SHP77 treated with DMSO at 0.1 percent for 48 hours (cell line): Measurements from ENCODE around the gene HIRIP3.
"Not testable (repeated sequence)": the region's sequence is repeated elsewhere in the genome, so short reads cannot be mapped to it uniquely, and the experiment has no call there.

Experiments
- DNase-seq: peaks from one replicate; lab custom pipeline; 2025; lab: John Stamatoyannopoulos, UW

HIRIP3 gene, protein sequence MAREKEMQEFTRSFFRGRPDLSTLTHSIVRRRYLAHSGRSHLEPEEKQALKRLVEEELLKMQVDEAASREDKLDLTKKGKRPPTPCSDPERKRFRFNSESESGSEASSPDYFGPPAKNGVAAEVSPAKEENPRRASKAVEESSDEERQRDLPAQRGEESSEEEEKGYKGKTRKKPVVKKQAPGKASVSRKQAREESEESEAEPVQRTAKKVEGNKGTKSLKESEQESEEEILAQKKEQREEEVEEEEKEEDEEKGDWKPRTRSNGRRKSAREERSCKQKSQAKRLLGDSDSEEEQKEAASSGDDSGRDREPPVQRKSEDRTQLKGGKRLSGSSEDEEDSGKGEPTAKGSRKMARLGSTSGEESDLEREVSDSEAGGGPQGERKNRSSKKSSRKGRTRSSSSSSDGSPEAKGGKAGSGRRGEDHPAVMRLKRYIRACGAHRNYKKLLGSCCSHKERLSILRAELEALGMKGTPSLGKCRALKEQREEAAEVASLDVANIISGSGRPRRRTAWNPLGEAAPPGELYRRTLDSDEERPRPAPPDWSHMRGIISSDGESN

DNA sequence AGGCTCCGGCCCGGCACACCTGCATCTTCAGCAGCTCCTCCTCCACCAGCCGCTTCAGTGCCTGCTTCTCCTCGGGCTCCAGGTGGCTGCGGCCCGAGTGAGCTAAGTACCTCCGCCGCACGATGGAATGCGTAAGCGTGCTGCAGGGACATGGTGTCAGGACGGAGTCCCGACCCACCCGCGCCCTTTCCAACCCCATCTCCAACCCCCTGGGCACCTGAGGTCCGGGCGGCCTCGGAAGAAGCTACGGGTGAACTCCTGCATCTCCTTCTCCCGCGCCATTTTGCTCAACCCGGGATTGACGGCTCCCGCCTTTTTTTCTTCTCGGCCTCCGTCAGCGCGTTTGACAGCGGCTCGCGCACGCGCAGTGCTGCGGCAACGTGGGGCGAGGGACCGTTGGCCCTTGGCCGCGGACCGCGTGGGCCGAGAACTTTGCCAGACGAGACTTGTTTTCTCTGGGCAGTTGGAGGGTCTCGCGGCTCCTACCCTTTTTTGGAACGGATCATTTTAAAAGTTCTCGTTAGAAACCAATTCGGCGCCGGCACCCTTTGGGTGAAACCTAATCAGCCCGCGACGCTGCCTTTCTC lies at the start of gene HIRIP3:
Gene HIRIP3 (minus strand): TSS at position 294 of the 587 bp plus-strand sequence. CDS start 12 bp downstream, at position 282.
- peak; percentile 88 for DNase-seq

DNA sequence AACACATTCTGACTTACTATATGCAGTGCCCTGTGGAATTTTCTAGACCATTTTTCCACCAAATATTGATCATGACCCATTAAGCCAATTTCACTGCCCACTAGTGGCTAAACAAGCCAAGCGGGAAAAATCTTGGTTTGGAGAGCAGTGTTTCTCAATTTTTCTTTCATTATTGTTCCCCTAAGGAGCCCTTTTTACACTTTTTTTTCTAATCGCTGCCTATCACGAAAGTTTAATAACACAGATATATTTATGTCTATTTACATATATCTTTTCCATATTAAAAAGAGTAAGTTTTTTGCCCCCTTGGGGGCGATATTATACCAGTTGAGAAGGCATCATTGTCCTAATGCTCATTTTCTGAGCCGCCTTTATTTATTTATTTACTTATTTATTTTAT lies 46.4 kb upstream of the HIRIP3 start:
- no peak for DNase-seq

DNA sequence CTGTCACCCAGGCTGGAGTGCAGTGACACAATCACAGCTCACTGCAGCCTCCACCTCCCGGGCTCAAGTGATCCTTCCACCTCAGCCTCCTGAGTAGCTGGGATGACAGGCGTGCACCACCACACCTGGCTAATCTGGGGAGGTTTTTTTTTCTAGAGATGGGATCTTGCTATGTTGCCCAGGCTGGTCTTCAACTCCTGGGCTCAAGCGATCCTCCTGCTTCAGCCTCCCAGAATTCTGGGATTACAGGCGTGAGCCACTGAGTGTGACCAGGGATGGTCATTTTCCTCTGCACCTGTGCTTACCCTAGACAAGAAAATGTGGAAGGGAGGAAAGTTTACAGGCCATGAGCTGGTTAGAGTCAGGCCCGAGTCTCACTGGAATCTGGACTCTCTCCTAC lies 45.3 kb upstream of the HIRIP3 start:
- DNase-seq, result not testable (repeated sequence)

DNA sequence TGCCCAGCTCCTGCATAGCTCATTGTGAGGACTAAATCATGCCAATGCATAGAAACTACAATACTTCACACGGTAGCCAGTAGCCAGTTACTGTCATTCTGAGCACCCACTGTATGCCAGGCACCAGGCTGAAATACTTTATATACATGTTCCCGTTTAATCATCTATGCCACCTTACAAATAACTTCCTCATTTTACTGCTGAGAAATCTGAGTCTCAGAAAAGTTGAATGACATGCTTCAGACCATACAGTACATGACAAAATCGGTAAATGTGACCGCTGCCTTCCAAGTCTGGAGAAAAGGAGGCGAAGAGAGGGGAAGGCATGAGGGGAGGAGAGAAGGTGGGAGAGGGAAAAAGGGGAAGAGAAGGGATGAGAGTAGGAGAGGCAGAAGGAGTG lies 44.8 kb upstream of the HIRIP3 start:
- DNase-seq, result no peak

DNA sequence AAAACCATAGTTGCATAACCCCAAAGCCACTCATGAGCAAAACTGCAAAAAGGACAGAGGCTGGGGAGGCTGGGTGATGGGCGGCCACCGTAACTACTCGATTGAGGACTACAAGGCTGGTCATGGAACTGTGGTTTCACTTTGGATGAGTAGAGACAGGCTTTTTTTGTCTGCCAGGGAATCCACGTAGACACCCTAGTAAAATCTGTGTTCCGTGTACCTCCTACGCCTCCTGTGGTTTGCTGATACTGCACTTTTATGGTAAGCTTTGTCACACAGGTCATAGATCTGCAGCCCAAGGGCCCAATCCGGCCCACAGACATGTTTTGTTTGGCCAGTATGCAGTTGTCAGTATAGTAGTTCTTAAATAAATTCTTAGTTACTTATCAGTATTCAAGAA lies 37.9 kb upstream of the HIRIP3 start:
- no peak for DNase-seq

DNA sequence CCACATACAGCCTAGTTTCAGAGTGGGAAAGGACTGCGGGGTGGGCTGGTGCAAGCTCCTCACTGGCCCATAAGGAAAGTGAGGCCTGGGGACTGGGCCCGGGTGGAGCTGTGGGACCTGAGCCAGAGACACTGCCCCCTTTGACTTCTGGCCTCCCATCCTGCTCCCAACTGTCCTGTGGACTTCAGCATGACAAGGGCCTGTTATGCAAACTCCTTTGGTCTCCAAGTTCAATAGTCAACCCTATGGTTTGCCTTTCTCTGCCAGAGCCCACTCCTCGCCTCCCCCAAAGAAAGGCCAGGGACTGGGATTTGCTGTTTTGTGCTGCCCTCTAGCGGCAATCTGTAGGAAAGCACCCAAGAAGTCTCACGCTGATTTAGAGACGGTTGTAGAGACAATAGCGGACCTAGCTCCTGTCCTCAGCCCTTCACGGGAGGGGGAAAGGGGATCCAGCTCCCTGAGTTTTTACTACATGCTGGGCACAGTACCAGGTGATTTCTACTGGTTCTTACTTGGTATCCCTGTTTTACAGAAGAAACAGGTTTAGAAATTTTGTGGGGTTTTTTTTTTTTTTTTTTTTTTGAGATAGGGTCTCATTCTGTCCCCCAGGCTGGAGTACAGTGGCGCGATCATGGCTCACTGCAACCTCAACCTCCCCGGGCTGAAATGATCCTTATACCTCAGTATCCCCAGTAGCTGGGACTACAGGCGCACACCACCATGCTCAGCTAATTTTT lies 36.8 kb upstream of the HIRIP3 start:
- peak; percentile 66 for DNase-seq

DNA sequence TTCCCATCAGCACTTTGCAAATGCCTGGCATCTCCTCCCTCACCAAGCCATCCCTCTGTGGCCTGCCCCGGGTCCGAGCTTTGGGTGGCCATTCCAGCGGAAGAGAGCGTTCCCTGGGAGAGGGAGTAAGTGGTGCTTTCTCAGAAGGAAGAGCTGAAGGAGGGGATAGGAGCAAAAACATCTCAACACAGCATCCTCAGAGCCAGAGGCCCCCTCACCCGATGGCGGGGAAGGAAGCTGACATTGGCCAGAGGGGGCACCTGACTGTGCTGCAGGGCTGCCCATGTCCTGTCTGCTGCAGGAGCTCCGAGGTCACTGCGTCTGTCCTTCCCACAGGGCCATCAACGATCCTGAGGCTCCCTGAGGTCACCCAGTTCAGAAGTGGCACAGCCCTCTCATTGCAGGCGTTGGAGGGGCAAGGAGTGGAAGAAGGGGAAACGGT lies 36.1 kb upstream of the HIRIP3 start:
- DNase-seq, result no peak

DNA sequence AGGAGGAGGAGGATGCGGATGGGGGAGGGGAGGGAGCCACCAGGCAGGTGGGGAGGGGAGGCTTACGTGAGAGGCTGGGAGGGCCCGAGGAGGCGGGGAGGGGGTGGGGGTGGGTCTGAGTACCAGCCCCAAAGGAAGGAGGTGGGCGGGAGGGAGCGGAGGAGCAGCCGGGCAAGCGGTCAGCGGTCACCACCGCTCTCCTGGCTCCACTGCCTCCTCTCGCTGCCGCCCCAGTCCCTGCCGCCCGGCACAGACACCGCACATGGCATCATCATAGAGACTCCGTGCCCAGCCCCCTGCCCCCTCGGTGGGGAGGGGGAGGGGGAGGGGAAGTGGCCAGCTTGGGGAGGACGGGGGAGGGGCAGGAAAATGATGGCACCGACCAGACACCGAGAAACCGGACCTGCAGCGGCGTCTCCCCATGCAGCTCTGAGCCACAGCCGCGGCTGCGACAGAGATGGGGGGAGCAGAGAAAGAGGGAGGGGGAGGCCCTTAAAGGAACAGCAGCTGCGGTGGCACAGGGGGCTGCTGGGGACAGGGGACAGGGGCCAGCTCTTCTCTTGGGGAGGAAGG lies 35.5 kb upstream of the HIRIP3 start, which contains the start of gene TLCD3B:
Gene TLCD3B (minus strand): TSS at position 431 of the 573 bp plus-strand sequence. CDS start 744 bp downstream, outside the sequence.
- no peak for DNase-seq

DNA sequence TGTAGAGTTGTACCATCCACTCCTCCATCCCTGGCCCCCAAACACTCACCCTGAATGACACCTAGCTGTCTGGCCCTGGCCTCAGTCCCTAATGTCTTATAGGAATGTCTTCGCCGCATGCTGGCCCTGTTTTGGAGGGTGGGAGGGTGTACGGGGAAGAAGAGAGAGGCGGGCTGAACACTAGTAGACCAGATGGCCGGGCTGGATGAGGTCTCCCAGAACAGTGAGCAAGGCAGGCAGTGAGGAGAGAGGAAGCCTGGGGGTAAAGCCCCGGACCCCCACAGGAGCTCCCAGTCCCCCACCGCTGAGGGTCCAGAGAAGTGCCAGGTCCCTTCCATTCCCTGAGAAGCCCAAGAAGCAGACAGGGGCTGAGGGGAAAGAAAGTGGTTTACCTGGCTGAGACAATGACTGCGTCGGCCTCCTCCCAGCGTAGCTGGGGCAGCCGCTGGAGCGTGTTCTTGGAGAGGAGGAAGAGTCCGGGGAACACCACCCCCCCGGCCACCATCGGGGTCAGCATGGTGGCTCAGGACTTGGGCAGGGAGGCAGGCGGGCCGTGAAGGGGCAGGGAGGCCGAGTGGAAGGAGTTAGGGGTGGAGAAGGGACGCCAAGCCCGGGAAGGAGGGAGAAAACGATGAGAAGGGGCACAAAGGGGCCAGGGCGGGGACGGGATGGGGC lies 34.7 kb upstream of the HIRIP3 start:
- no peak for DNase-seq

DNA sequence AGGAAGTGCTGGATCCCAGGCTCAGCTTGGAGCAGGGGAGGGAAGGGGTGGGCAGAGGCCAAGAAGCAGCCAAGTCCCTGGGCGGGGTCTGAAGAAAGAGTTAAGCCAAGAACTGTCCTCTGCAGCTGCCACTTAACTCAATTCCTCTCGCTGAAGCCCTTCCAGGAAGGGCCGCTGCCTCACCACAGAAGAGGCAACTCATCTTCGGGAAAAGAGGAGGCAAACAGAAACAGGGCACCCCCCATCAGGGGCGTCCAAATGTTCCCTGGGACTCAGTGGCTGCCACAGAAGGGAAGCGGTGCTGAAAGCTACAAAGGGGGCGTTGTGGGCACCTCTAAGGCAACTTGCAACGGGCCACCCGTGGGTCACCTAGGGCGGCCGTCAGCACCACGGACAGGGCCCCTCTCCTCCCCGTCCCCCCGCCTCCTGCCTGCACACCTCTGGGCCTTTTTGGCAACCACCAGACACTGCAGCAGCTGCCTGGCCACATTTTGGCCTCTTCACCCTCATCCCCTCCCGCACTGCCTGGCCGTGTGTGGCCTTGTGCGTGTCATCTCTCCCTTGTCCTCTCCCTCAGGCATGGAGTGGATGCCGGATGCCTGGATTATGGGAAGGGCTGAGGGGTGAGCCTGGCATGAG lies 33.1 kb upstream of the HIRIP3 start:
- no peak for DNase-seq

DNA sequence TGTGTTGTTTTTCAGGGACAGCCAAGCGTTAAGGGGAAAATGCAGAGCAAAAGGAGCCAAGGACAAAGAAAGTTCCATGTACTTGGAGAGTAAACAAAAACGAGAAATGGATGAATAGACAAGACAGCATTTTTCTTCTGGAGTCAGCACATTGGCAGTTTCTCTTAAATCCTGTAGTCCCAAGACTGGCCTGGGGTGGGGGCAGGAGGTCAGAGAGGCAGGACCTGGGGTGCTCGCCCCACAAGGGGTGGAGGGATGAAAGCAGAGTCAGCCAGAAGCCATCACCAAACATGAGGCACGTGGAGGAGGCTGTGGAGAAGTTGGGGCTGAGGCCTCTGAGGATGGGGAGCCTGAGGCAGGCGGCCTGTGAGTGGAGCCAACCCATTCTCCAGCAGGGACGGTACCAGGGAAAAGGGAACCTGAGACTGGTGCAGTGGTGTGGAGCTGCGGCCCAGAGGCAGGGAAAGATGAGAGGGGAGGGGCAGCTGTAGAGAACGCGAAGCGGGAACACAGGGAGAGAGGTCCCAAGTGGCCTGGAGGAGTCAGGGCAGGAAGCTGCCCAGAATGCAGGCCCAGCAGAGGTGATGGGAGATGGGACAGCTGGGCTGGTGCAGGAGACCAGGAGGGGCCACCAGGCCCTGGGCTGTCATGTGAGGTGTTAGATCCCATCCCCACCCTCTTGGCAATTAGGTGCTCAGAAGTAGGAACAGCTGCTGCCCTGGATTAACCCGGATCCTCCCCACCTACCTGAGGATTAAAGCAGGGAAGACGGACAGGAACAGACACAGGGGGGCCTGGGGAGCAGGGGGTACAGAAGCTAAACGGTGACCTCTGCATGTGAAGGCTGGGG lies 32.4 kb upstream of the HIRIP3 start:
- no peak for DNase-seq

DNA sequence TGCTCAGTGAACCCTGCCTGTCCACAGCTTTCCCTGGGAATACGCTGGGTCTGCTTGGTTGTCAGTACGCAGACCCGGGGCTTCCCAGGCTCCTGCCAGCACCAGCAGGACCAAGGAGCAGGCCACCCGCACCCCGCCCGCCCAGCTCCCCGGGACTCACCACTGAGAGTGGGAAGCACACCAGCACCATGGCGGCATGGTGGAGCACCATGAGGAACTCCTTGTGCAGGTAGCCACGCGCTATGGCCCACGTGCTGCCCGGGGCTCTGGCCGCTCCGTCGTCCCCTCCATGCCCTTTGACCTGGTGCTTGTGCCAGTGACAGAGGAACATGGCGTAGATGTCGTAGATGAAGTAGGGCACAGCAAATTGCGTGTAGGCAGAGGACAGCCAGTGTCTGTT lies 31.0 kb upstream of the HIRIP3 start:
- DNase-seq, result no peak

DNA sequence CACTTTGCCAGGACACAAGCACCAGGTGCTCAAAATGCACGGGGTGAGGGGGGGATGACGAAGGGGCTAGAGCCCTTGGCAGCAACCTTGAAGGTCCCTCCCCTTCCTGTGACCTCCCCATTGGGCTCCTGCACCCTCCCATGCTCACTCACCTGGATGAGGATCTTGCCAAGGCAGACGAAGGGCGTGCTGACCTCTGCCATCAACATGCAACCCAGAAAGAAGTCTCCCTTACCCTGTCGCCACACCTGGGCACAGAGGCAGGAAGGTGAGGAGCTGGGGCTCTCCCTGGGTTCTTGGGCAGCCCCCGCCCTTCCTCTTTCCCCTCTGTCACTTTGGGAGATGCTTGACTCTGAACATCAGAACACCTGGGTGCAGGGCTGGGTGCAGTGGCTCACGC lies 30.2 kb upstream of the HIRIP3 start:
- DNase-seq, result no peak

DNA sequence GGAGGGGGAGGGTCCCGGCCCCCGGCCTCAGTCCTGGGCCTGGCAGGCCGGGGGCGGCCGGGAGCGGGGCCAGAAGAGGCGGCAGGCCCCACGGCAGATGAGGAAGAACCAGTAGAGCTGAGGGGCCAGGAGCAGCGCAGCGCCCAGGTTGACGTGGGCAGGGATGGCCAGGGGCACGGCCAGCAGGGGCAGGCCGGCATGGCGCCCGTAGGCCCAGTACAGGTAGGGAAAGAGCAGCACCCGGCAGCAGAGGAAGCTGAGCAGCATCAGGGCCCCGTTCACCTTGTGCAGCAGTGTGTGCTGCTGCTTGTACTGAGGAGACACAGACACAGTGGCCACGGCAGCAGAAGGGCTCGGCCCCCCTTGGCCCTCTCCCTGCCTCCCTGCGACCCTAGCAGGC lies 29.7 kb upstream of the HIRIP3 start:
- no peak for DNase-seq

DNA sequence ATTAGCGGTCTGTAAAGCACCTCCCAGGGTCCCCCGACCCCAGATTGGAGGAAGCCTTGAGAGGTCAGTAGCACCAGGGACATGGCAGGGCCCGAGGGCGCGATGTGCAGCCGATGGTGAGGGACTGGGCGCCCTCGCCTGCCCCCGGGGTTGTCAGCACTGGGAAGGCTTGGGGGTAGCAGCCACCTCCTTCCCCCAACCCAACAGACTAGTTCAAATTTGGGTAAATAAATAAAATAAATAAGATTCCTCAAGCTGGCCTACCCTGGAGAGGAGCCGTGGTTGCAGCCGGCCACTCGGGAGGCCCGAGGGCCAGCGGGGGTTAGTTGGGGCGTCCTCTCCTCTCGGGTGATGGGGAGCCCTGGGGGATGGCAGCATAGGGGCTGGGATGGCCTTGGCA lies 29.0 kb upstream of the HIRIP3 start:
- no peak for DNase-seq

DNA sequence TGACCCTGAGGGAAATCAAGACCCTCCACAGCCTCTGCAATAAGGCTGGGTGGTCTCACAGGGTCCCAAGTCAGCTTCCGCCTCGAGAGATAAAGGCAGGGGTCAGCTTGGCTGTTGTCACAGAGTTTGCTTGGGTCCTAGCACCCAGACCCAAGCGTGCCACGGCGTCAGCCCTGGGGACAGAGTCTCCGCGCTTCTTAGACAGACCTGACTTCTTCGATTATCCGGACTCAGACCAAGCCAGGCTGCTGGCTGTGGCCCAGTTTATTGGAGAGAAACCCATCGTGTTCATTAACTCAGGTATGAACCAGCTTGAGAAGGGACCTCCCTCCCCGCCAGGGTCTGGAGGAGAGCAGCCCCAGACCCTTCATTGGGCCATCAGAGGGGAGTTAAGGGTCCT lies 28.2 kb upstream of the HIRIP3 start:
- DNase-seq, result no peak

DNA sequence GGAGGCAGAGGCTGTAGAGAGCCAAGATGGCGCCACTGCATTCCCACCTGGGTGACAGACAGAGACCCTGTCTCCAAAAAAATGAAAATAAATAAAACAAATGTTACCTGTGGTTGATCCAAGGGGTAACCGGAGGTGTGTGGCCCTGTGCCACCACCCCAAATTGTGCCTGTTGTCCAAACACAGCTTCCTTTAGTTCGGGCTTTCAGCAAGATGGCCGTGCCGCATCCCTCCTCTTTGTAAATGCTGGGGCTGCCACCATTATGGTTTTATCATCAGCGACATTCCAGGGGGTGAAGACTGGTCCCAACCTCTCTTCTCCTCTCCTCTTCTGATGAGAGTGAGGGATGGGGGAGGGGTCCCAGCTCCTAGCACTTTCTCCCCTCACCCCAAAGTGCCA lies 27.5 kb upstream of the HIRIP3 start, which contains the start of gene C16orf92:
Gene C16orf92 (plus strand): TSS at position 312 of the 400 bp plus-strand sequence. CDS start 143 bp downstream, outside the sequence.
- DNase-seq, result no peak

DNA sequence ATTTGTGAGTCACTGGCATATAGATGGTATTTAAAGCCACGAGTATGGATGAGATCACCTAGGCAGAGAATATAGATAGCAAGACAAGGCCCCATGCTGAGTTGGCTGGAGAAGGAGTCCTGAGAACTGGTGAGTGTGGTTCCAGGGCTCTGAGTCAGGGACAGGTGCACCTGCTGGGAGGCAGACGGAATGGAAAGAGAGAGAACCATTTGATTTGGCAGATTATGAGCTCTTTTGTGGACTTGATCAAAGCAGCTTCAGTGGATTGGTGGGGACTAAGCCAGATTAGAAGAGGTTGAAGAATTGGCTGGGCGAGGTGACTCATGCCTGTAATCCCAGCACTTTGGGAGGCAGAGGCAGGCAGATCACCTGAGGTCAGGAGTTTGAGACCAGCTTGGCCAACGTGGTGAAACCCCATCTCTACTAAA lies 23.3 kb upstream of the HIRIP3 start:
- DNase-seq, result no peak

DNA sequence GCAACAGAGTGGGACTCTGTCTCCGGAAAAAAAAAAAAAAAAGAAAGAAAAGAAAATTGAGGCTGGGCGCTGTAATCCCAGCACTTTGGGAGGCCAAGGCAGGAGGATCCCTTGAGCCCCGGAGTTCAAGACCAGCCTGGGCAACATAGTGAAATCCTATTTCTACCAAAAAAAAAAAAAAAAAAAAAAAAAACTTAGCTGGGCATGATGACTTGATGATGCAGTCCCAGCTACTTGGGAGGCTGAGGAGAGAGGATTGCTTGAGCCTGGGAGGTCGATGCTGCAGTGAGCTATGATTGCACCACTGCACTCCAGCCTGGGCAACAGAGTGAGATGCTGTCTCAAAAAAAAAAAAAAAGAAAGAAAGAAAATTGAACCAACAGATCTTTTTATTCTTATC lies 22.5 kb upstream of the HIRIP3 start:
- DNase-seq, result not testable (repeated sequence)

DNA sequence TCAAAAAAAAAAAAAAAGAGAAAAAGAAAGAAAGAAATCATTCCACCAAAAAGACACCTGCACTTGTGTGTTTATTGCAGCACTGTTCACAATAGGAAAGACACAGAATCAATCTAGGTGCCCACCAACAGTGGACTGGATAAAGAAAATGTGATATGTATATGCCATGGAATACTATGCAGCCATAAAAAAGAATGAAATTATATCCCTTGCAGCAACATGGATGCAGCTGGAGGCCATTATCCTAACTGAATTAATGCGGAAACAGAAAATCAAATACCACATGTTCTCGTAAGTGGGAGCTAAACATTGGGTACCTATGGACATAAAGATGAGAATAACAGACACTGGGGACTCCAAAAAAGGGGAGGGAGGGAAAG lies 21.9 kb upstream of the HIRIP3 start:
- no peak for DNase-seq
